ENCODE measurements around the gene SNF8.

Gene SNF8

DNA sequence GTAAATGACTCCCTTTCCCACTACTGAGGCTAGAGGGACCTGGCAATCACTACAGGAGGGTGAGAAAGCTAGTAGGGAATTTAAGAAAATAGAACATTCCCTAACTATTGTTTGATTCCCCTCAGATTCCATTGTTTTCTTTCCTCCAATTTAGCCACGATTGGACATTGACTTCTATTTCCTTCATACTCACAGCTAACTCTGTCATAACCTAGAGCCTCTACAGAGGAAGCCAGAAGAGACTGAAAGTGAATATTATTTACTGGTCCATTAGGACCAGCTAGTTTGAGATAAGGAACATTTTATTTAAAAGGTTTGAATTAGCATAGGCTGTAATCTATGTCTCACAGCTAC, 14.9 kb downstream of the SNF8 start:
- no peak for DNase-seq (ENCODE audit: low read depth in 1 of 2, low spot score in 1 of 2)

DNA sequence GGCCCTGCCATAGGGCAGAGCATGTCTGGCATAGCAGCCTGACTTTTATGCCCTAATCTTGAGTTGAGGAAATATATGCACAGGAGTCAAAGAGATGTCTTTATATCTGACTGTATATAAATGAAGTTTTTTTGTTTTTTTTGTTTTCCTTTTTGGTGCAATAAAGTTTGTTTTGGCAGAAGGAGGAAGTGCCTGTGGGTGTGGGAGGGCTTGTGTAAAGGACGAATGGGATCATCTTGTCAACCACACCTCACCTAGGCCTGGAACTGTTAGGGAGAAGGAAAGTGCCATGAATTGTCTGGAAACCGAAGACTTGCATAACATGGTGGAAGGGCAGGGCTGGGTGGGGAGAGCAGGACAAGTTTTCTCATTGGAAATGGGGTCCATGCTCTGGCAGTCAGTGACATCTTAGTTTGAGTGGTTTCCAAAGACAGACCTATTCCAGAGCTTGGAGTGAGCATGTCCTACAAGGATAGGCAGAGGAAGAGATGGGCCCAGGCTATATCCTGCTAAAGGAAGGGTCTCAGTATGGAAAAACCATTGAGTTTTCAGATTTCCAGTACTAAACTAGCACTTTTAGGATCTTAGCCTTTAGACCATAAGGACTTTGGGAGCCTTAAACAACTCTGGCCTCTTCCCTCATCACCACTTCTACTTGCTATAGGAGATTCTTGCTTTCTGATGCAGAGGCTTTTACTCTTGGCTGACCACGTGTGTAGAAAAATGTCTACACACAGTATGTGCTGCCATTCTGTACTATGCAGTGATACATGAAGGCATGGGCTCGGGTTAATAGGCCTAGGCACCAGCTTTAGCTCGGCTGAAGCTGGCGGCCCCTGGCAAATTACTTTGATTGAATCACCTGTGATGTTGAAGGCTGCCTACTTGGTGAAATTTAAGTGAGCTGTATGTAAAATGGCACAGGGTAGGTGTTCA, 15.5 kb downstream of the SNF8 start:
- DNase-seq (ENCODE audit: low read depth in 1 of 2, low spot score in 1 of 2) = no peak

GRCh38 chr17:48927978-48928745, 16.5 kb downstream of the SNF8 start:
- DNase-seq (ENCODE audit: low read depth in 1 of 2, low spot score in 1 of 2) = no peak

DNA sequence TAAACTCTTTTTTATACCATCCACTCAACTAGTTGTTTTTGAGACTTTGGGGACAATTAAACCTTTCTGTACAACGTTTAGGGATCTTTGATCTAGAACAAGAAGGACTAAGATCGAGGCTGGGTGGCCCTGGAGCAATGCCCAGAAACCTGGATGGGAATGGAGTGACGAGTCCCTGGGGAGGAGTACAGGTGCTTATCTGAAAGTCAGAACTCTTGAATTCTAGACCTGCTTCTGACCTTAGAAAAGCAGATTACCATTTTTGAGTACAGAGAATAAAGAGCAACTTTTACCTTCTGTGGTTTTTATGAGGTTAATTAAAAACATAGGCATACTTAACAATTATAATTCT, 18.7 kb downstream of the SNF8 start:
- no peak for DNase-seq (ENCODE audit: low read depth in 1 of 2, low spot score in 1 of 2)

GRCh38 chr17:48925251-48925990, 19.2 kb downstream of the SNF8 start:
- DNase-seq (ENCODE audit: low read depth in 1 of 2, low spot score in 1 of 2) = no peak

GRCh38 chr17:48915459-48916282, 29.0 kb downstream of the SNF8 start:
- DNase-seq (ENCODE audit: low read depth in 1 of 2, low spot score in 1 of 2) = peak; percentile 39 to 56

- no peak for DNase-seq (ENCODE audit: low read depth in 1 of 2, low spot score in 1 of 2)
These were observed 32.2 kb downstream of the SNF8 start for GRCh38 chr17:48912476-48912875.

GRCh38 chr17:48910370-48910769, 34.3 kb downstream of the SNF8 start:
- no peak for DNase-seq (ENCODE audit: low read depth in 1 of 2, low spot score in 1 of 2)

GRCh38 chr17:48909783-48910182, 34.9 kb downstream of the SNF8 start:
- no peak for DNase-seq (ENCODE audit: low read depth in 1 of 2, low spot score in 1 of 2)

DNA sequence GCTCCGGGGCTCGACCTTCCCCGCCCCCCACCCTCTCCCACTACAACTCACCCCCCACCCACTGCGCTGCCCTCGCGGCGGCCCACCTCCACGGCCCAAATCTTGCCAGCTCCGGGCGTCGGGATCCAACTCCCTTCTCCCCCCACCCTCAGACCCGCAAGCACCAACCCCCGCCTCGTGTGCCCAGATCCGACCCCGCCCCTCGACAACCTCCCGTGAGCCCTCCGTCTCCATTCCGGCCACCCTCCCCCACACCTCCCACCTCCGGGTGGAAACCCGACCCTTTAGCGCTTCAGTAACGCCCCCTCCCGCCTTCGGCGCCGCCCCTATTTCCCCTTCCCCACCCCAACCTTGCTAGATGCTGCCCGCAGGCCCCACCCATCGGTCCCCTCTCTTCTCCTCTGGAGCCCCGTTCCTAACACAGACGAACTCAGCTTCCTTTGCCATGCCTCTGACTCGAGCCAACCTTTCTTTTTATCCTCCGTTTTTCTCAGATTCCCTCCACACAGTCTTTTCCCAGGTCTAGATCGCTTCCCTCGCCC, 35.7 kb downstream of the SNF8 start:
- DNase-seq (ENCODE audit: low read depth in 1 of 2, low spot score in 1 of 2) = peak; percentile 76 to 88

GRCh38 chr17:48908047-48908843, 36.4 kb downstream of the SNF8 start, which contains the start of gene UBE2Z:
Gene UBE2Z, plus strand, starts transcription at chr17:48908407. Its CDS starts 97 bp downstream, at chr17:48908504.
- peak; percentile 74 to 88 for DNase-seq (ENCODE audit: low read depth in 1 of 2, low spot score in 1 of 2)

DNA sequence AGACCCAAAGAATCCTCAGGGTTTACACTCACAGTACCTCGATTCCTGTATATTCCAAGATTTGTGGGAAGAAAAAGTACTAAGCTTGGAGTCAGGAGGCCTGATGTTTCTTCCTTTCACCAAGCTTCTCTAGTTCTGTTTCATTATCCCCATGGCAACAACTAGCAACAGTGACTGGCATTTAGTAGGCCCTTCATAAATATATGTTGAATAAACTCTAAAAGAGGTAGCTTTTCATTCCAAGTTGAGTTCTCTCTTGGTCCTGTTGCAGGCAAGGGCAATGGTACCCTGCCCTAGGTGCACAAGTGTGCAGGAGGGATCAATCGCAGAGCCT, 37.0 kb downstream of the SNF8 start:
- no peak for DNase-seq (ENCODE audit: low read depth in 1 of 2, low spot score in 1 of 2)

DNA sequence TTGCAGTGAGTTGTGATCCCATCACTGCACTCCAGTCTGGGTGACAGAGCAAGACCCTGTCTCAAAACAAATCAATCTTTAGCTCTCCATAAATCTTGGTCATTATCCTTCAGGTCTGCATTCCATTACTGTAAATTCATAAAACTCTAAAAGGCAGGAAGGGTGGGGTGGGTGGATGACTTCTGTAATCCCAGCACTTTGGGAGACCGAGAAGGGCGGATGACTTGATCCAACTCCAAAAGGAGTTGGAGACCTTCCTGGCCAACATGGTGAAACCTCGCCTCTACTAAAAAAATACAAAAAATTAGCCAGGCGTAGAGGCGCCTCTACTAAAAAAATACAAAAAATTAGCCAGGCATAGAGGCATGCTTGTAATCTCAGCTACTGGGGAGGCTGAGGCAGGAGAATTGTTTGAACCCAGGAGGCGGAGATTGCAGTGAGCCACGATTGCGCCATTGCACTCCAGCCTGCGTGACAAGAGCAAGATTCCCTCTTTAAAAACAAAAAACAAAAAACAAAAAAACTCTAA, 38.6 kb downstream of the SNF8 start:
- DNase-seq (ENCODE audit: low read depth in 1 of 2, low spot score in 1 of 2) = no peak

GRCh38 chr17:48904428-48904827, 40.2 kb downstream of the SNF8 start:
- no peak for DNase-seq (ENCODE audit: low read depth in 1 of 2, low spot score in 1 of 2)

DNA sequence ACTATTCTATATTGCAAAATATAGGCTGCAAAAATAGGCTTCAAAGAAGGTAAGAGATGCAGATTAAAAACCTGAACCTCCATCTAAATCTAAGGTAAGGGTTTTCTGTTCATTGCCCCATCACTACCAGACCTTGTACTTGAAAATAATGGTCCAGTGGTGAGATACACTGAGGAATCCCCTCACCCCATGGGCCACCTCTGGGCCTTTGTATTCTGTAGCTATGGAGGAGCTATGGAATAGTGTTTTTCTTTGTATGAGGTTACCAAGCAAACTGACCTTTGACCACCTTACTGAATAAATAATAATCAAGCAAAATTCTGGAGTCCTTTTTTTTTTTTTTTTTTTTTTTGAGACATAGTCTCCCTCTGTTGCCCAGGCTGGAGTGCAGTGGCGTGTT, 41.2 kb downstream of the SNF8 start:
- DNase-seq (ENCODE audit: low read depth in 1 of 2, low spot score in 1 of 2) = no peak

DNA sequence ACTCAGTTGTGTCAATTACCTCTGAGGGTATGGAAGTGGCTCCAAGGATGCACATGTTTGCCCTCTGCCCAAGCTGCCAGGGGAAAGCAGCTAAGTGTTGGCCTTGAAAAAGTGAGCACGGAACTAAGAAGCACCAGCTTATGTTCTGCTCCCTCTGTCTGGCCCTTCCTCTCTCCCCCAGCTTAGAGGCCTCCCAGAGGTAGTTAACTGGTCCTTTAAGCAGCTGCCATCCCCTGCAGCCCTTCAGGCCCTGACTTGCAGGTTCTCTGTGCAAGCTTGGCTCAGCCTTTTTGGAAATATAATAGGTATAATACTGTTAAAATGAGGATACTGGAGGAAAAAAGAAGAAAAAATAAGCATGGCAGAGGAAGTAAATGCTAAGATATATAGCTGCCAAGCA, 43.4 kb downstream of the SNF8 start:
- DNase-seq (ENCODE audit: low read depth in 1 of 2, low spot score in 1 of 2) = no peak

GRCh38 chr17:48894886-48895285, 49.8 kb downstream of the SNF8 start:
- DNase-seq (ENCODE audit: low read depth in 1 of 2, low spot score in 1 of 2) = no peak

DNA sequence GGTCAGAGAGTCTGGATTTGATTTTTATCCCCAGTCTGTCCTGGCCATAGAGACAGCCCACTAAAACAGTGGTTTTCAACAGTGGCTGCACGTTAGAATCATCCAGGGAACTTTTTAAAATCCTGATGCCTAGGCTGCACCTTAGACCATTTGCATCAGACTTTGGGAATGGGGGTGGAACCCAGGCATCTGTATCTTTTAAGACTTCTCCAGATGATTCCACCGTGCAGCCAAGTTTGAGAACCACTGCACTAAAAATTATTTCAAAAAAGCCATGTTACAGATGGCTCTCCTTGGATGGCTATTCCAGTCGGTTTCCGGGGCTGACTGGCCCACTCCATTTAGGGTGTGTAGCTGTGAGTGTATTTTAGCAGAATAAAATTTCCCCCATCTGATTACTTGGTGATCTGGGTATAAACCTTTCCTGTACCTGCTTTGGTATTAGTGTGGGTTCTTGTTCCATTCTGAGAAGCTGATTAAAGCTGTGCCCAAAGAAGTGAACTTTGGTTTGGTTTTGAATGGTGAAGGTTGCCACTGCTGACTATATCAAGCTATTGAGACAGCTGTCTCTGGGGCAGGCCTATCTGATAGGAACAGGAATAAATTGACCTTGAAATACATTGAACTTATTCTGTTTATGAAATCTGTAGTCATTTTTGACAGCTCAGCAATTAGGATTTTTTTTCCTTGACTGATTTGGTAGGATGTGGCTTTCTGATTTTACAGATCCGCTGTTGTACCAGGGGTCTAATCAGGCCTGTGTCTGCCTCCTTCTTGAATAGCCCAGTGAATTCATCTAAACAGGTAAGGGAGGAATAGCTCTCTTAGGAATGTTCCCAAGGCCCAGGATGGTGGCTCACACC, 50.8 kb downstream of the SNF8 start:
- DNase-seq (ENCODE audit: low read depth in 1 of 2, low spot score in 1 of 2) = no peak
